ENCODE results near the gene SSUH2.

GRCh38 chr3:8667463-8668091 is 23.0 kb upstream of the SSUH2 start:
- TF ChIP-seq POLR2A (IDR thresholded peaks at IDR 0.05) (no peak), CTCF (IDR thresholded peaks at IDR 0.05) (no peak), POLR2AphosphoS5 (IDR thresholded peaks at IDR 0.05) (no peak)
